HG03045 (cell line): ENCODE data around the gene AGAP2.

Experiments used
- ATAC-seq: cut with Tn5 transposase; IDR thresholded peaks from one replicate; pipeline ENCODE4 v1.9.1; 2021; ENCODE audit warnings: mild to moderate bottlenecking, moderate library complexity; ENCODE audit not compliant: unreplicated experiment

The AGAP2 gene

GRCh38 chr12:57767876-57768275 is 29.3 kb upstream of the AGAP2 start:
- ATAC-seq, result no peak

- no peak for ATAC-seq
Measured at GRCh38 chr12:57767305-57767698, 28.8 kb upstream of the AGAP2 start.

DNA sequence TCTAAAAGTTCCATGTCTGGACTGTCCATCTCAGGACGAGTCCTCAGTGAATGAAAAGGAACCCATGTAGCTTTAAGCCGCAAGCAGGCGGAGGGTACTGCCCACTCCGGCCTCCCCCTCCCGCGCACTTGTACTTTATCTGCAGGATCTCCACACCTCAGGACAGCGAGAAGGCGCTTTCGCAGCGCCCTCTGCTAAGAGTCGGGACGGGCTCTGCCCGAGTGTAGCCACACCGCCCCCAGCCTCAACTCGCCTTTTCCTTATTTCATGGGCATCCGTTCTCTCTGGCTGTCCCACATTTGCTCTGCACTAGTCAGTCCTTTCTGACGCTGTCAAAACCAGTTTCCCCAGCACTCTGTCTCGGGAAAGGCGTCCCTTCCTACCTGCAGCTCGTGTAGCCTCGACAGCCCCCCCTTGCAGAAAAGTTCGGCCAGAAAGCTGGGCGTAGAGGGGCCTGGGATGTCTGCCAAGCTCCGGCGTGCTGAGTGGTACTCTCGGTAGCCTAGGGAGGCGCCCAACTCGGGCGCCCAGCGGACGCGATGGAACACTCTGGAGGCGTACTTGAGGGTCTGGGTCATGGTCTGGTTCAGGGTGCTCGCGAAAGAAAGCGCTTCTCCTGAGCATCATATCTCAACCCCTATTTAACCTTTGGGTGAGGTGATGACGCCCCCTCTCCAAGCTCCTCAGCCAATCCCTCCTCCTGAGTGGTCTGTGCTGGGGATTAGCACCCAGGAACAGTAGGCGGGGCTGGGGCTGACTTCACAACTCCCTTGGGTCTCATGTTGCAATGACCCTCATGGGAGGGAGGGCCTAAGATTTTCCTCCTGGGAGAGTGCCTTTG is 28.1 kb upstream of the AGAP2 start, which contains the start of gene CYP27B1:
CYP27B1 (minus strand) TSS at position 615 of the 841 bp plus-strand sequence; CDS start at position 578, 37 bp downstream.
- no peak for ATAC-seq

GRCh38 chr12:57765698-57766463 is 27.3 kb upstream of the AGAP2 start:
- ATAC-seq, result no peak

DNA sequence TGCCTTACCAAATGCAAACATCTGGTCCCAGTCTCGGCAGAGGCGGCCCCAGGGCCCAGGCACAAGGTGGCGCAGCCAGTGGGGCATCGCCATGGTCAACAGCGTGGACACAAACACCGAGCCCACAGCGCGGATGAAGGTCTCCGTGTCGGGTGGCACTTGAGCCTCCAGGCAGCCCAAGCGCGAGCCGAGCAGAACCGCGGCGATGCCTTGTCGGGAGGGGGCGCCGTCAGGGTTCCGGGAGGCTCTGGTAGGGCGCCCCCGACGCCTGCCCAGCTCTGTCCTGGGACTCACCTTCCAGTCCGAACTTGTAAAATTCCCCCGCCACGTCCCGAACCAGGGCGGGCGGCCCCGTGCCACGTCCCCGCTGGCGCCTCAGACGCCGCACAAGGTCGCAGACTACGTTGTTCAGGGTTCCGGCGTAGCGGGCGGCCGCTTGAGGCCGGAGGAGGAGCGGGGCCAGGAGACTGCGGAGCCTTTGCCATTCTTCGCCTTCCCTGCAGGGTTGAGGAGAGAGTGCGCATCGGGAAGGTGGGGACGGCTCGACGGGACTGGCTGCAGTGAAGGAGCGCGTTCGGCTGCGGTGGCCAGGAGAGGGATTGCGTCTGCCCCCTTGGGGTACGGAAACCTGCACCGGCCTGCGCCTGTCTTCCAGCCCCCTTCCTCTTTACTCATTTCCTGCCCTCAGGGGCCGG is 26.6 kb upstream of the AGAP2 start:
- ATAC-seq, result no peak

DNA sequence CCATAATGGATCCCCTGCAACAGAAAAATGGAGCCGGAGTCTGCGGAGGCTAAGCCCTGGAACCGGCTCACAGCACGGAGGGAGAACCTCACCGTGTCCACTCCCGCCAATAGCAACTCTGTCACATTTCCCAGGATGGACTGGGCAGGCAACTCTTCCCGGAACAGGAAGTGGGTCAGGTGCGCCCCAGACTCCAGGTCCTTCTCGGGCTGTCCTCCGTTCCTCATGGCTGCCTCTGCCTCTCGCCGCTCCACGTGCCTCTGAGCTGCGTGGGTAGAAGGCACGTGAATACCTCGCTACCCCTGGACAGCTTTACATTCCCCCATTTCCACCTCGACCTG is 26.1 kb upstream of the AGAP2 start:
- no peak for ATAC-seq

GRCh38 chr12:57763881-57764661 is 25.5 kb upstream of the AGAP2 start:
- no peak for ATAC-seq

GRCh38 chr12:57762463-57762862 is 23.9 kb upstream of the AGAP2 start:
- no peak for ATAC-seq

GRCh38 chr12:57761391-57761998 is 23.0 kb upstream of the AGAP2 start:
- ATAC-seq, result no peak

- no peak for ATAC-seq
Measured at GRCh38 chr12:57760347-57760982, 21.9 kb upstream of the AGAP2 start.

GRCh38 chr12:57759360-57759980 is 20.9 kb upstream of the AGAP2 start:
- no peak for ATAC-seq

- ATAC-seq, result no peak
Measured at GRCh38 chr12:57758552-57759359, 20.2 kb upstream of the AGAP2 start.

GRCh38 chr12:57757771-57758170 is 19.2 kb upstream of the AGAP2 start:
- no peak for ATAC-seq

- no peak for ATAC-seq
Measured at GRCh38 chr12:57756406-57757341, 18.1 kb upstream of the AGAP2 start.

DNA sequence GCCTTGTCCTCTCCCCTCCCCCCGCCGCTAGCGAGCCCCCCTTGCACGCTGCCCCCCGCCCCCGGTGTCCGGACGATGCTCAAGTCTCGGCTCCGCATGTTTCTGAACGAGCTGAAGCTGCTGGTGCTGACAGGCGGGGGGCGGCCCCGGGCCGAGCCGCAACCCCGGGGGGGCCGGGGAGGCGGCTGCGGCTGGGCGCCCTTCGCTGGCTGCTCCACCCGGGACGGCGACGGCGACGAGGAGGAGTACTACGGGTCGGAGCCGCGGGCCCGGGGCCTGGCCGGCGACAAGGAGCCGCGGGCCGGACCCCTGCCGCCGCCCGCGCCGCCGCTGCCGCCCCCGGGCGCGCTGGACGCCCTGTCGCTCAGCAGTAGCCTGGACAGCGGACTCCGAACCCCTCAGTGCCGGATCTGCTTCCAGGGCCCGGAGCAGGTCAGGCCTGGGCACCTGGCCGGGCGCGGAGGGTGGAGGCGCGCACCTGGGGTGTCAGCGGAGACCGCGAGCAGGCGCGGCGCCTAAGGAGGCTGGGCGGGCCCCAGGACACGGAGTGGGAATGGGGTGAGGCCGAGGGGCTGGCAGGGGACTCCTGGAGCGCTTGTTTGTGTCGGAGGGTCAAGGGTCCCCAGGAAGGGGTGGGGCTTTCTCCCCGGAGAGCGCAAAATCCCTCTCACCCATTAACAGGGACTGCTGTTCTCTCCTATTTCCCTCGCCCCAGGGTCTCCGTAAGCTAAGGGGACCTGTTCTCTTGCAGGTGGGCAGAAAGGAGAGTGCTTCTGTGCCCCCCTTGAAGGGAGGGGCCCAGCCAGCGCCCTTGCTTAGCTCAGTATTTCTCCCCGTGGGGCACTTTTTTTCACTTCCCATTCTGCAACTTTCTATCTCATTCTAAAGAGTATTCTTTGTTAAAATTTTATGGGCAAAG is 17.2 kb upstream of the AGAP2 start:
- ATAC-seq, result no peak

DNA sequence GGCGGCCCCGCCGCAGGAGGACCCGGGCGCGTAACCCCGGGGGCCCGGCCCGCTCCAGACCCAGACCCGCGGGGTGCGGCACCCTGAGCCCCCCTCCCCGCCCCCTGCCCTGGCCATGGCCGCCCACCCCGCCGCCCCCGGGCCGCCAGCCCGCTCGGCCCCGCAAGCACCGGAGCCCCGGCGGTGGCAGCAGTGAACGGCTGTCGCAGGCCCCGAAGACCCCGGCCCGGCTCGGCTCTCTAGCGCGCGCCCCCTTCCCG is 16.6 kb upstream of the AGAP2 start:
- no peak for ATAC-seq
